Measurements from ENCODE around the gene RPS18.

DNA sequence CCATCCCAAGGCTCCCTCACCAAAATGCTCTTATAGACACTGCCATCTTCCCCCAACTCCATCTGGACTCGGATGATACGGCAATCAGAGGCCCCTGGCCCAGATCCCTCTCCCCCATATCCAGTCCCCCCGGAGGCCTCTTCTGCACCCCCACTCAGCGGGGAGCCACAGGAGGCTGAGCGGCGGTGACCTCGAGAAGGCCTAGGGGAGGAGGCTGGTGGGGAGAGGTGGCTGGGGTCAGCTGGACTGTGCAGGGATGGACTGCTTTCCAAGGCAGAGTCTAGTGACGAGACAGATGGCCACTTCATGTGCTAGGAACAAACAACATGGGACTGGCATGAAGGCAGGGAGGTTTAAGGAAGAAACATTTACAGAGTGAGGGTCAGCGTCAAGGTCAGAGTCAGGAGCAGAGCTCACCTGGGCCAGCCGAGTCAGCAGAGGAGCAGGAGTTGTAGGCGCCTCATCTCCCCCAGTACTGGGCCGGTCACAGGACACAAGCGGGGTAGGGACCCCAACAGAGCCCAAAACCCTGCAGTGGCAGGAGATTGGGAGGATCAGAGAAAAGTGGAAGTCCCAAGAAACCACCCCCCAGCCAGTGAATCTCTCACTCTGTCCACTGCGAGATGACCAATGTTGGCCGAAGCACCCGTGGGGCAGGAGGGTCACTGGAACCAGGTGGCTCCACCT is 21.3 kb downstream of the RPS18 start:
- TF ChIP-seq, protein P1, sequence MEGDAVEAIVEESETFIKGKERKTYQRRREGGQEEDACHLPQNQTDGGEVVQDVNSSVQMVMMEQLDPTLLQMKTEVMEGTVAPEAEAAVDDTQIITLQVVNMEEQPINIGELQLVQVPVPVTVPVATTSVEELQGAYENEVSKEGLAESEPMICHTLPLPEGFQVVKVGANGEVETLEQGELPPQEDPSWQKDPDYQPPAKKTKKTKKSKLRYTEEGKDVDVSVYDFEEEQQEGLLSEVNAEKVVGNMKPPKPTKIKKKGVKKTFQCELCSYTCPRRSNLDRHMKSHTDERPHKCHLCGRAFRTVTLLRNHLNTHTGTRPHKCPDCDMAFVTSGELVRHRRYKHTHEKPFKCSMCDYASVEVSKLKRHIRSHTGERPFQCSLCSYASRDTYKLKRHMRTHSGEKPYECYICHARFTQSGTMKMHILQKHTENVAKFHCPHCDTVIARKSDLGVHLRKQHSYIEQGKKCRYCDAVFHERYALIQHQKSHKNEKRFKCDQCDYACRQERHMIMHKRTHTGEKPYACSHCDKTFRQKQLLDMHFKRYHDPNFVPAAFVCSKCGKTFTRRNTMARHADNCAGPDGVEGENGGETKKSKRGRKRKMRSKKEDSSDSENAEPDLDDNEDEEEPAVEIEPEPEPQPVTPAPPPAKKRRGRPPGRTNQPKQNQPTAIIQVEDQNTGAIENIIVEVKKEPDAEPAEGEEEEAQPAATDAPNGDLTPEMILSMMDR (conservative IDR thresholded peaks at IDR 0.05; ENCODE audit: low read length) = no peak
- TF ChIP-seq EZH2phosphoT487 (IDR thresholded peaks at IDR 0.05; ENCODE audit: borderline replicate concordance, low read depth, low read length) = no peak
